Right ventricle myocardium superior (tissue), 1 donor: ENCODE results near the gene DUOXA2. TPM values are rescaled to one million over a fixed set of nuclear protein-coding genes. Genes with fewer than 3 reads are reported as not detected.

Experiments used
- ATAC-seq: fragments of 200-7000 bp; cut with Tn5 transposase; one replicate; pipeline ENCODE4 v1.9.1; 2020; ENCODE audit warnings: mild to moderate bottlenecking; ENCODE audit not compliant: poor library complexity
- DNase-seq: peaks from one replicate; pipeline ENCODE4 v3.0.0-alpha.2; 2020
- intact Hi-C: fragments of 100-400 bp; cut with DNase I; formaldehyde crosslinking; loops from one replicate; pipeline ENCODE4 v1.11.2; 2022
- total RNA-seq: library from RNA; stranded (reverse); fragmentation: NEBNext Ultra II Directional; extraction: Animal tissue kit (Norgen Biotek cat#: 25700); gene quantifications from one replicate; pipeline ENCODE4 v1.2.1, GENCODE V29; 2021
- donor health status: DM: no; HTN: yes; CAD: no; lungs with severe emphysema.

Gene DUOXA2
- total RNA-seq, 1 donor from 2014 or later = not detected

- ATAC-seq (no peak), DNase-seq (no peak)
- intact Hi-C loops = no loop called here
Measured at GRCh38 chr15:45147606-45148005, 33.5 kb downstream of the DUOXA2 start.

DNA sequence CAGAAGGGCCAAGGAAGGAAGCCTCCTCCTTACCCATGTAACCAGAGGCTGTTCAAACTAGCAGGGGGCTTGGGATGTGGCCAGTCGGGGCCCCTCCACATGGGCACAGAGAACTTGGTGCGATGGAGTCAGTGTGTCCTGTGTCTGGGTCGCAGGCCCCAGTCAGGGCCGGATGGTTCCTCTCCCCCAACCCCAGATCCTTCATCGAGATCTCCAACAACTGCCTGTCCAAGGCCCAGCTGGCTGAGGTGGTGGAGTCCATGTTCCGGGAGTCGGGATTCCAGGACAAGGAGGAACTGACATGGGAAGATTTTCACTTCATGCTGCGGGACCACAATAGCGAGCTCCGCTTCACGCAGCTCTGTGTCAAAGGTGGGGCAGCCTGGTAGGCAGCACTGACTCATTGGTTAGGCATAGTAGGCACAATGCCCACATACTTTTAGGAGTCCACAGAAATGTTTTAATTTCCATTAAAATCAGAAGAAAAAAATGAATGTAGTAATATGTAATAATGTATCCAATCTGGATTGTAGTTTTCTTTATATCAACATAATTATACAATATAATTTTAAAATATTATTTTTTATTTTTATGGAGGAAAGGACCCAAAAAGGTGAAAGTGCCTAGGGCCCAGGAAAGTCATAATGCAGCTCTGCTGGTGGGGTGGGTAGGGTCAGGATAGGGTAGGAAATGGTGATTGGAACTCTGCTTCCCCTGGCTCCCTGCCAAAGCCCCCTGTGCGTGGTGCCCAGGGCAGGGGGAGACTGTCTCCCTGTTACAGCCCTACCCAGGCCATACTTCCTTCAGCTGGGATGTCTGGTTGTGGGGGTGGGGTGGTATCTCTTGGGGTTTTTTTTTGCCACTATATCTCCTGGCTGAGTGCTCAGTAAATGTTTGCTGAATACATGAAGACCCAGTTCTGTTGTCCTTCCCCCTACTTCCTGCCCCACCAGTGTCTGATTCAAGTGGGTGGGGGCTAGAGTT lies 34.2 kb downstream of the DUOXA2 start:
- ATAC-seq (no peak), DNase-seq (no peak)
- intact Hi-C loops = no loop called here

DNA sequence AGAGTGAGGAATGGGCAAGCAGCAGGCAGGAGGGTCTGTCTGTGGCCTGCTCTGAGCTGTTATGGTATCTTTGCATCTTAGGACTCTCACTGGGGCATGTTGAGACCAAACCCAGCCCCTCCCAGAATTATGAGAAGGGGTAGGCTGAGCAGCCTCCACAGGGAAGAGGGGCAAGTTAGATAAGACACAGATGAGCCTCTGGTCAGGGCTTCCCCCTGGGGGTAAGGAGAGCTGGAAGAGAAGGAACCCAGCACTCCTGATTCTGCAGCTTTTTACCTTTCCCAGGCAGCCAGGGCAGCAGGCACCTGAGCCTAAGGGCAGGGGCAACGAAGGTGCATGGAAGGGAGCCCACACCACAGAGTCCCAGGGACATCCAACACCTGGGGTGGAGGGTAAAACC lies 34.9 kb downstream of the DUOXA2 start:
- DNase-seq = no peak
- ATAC-seq = no peak
- intact Hi-C loops = no loop called here

GRCh38 chr15:45150481-45150880 lies 36.4 kb downstream of the DUOXA2 start:
- ATAC-seq = no peak
- DNase-seq = no peak
- intact Hi-C loops = no loop called here

DNA sequence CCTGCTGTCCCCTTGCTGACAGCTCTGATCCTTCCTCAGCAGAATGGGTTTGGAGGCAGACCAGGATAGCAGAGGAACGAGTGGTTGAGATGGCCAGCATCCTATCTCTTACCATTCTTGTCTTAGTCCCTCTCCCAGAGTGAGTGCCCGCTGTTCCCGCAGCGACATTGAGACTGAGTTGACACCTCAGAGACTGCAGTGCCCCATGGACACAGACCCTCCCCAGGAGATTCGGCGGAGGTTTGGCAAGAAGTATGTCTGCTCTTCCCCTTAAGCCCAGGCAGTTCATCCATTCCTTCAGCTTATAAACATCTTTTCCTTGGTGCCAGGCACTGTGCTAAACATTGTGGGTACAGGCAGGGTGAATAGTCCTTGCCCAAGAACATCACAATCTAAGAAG lies 36.9 kb downstream of the DUOXA2 start:
- intact Hi-C loops = no loop called here
- no peak for ATAC-seq
- DNase-seq = no peak

DNA sequence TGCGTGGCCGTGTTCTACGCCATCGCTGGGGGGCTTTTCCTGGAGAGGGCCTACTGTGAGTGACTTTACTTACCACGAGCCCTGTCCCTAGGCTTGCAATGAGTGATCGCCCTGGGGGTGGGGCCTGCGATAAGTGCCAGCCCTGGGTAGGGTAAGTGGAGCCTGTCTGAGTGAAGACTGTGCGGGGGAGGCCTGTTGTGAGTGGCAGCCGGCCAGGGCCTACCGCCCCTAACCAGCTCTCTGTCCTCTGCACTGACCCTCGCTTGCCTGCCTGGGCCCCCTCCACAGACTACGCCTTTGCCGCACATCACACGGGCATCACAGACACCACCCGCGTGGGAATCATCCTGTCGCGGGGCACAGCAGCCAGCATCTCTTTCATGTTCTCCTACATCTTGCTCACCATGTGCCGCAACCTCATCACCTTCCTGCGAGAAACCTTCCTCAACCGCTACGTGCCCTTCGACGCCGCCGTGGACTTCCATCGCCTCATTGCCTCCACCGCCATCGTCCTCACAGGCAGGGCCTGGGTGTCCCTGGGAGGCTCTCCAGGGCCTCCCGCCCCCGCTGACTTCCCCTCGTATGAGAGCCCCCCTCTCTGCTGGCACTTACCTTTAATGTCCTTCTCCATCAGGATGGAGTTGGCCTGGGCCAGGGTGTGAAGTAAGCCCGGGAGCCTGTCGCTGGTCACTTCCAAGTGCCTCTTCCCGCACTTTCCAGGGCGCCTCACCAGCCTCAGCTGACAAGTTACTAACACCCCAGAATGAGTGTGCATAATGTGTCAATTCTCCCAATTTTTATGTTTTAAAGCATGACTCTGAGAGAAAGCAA lies 38.1 kb downstream of the DUOXA2 start:
- no peak for DNase-seq
- intact Hi-C loops = no loop called here
- ATAC-seq = no peak

DNA sequence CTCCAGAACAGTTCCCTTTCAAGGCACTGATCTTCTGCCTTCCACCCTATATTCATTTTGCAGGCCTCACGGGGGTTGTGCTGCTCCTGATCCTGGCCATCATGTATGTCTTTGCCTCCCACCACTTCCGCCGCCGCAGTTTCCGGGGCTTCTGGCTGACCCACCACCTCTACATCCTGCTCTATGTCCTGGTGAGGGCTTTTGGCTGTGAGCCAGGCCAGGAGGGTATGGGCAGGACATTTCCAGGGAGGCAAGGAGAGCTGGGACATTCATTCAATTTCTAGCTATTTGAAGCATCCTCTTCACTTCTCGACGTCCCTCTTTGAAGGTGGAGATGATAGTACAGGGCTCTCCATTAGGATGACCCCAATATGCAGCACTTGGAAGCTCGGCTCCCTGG lies 41.6 kb downstream of the DUOXA2 start:
- intact Hi-C loops = no loop called here
- DNase-seq = no peak

DNA sequence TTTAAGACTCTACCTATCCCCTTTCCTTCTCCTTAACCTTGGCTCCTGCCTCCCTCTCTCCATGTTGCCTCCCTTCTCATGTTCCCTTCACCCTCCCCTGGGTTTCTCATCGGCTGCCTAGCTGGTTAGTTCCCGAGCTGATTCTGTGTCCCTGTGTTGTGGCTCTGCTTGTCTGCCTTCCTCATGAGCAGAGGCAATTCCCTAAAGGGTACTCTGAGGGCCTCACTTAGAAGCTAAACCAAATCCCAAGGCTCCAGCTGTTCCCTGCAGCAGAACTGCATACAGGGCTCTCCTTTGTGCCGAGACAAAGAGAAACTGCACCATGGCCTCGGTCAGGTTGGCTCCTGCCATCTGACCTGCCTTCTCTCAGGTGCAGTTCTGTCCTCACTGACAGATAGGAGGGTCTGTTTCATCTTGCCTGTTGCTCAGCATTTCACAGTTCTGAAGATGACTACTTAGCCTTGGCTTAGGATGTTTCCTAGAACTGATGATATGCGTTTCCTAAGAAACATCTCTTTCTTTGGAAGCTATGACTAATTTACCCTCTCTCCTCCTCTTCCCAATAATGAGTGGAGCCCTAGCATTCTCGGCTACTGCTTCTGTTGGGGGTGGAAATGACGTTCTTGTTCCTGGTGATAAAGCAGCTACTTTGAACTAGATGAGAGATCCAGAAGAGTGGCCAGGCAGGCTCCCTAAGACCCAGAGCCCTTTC lies 42.8 kb downstream of the DUOXA2 start:
- intact Hi-C loops = no loop called here
- DNase-seq (no peak), ATAC-seq (no peak)

More for the DNA sequence above, 41.6 kb downstream of the DUOXA2 start:
- no peak for ATAC-seq

GRCh38 chr15:45157974-45158373 lies 43.8 kb downstream of the DUOXA2 start:
- no peak for ATAC-seq
- intact Hi-C loops = no loop called here
- DNase-seq = no peak

- intact Hi-C loops = no loop called here
- ATAC-seq = no peak
Measured at GRCh38 chr15:45161666-45162065, 47.5 kb downstream of the DUOXA2 start.

DNA sequence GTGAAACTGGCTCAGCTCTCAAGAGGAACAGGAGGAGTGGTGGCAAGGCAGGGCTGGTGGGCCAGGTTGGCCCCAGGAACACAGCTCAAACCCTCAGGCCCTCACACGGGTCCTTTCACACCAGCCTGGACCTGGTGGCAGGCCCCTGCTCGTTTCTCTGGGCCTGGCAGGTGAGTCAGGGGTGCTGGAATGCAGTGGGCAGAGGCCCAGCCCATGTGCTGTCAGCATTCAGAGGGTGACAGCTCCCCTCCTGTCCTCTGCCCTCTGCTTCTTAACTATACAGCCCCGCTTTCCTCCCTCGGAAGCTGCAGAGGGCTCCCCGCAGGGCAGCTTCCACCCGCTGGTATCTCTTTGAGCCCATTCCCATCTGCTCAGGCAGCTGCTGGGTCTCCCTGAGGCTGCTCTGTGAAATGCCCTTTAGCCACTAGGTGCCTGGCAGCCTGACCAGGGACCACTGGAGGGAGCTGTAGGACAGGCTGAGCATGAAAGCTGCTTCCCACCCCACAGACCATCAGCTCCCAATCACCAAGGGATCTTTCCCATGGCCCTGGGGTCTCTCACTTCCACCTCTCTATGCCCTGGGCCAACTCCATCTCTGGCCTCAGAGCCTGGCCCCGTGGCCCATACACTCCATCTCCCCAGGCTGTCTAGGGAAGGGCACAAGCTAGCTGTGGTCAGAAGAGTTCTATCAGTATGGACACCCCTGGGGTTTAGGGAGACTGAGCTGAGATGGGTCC lies 48.8 kb downstream of the DUOXA2 start:
- DNase-seq (peak; percentile 84), ATAC-seq (peak; percentile 67)
- intact Hi-C loops = no loop called here

More at GRCh38 chr15:45161666-45162065, 47.5 kb downstream of the DUOXA2 start:
- no peak for DNase-seq

DNA sequence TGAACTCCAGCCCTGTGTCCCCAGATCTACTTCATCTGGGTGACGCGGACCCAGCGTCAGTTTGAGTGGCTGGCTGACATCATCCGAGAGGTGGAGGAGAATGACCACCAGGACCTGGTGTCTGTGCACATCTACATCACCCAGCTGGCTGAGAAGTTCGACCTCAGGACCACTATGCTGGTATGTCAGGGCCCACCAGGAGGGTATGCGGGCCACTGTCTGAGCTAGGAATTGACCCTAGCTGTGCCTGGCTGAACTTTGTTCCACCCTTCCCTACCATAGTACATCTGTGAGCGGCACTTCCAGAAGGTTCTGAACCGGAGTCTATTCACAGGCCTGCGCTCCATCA lies 49.4 kb downstream of the DUOXA2 start:
- DNase-seq (no peak), ATAC-seq (no peak)
- intact Hi-C loops = no loop called here

- DNase-seq (no peak), ATAC-seq (no peak)
- intact Hi-C loops = no loop called here
Measured at GRCh38 chr15:45164914-45165313, 50.8 kb downstream of the DUOXA2 start.

DNA sequence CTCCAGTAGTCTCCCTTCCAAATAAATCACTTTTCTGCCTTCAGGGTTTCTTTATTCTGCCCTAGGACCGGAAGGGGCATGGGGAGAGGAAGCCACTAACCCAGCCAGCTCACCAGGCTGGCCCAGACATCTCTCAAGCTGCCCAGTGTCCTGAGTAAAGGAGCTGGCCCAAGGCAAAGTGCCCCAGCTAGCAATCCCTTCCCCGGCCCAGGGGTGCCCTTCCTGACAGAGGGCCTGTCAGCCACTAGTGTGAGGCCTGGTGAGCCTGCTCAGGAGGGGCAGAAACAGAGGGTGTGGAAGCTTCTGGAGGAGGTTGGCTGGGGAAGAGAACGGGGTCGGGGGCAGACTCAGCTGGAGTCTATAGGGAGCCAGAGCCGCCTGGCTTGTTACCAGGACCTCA lies 51.4 kb downstream of the DUOXA2 start:
- ATAC-seq = no peak
- no peak for DNase-seq
- intact Hi-C loops = no loop called here

DNA sequence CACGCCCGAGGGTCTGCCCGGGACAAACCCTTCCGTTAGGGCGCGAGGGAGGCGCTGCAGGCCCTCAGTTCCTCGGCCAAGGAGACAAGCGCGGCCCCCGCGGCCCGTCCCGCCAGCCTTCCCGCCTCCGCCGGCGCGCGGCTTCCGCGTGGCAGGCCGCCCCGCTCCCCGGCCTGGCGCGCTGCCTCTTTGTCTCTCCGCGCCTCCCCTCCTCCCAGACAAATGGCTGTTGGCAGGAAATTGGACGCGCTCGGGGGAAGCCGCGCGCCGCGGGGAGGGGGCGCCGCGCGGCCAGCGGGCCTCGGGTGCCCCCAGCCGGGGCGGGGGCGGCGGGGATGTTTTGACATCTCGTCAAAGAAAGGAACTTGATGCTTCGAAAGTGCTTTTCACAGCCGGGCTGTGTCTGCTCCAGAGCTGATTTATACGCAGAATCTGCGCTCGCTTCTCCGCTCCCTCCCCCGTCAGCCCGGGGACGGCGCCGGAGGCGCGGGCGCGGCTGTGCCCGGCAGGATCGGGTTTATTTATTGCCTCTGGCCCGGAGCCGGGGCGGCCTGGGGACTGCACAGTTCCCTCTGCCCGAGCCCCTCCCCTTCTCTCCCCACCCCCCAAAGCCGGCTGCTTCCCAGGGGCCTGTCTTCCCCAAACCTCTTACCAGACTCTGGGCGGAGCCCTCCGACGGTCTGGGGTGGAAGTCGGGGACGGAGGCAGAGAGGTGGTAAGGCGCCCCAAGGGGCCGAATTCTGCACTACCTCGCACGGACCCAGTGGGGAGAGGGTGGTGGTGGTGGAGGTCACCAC lies 52.9 kb downstream of the DUOXA2 start:
- peak; percentile 91 for DNase-seq
- peak; percentile 84 for ATAC-seq
- intact Hi-C loops = no loop called here

- ATAC-seq = no peak
- intact Hi-C loops = no loop called here
- no peak for DNase-seq
Measured at GRCh38 chr15:45167631-45168205, 53.6 kb downstream of the DUOXA2 start.
